Activated CD4-positive, alpha-beta memory T cell treated with anti-CD3 and anti-CD28 coated beads, Interleukin-2, amount 10 ng/mL, durations not matched to agents 7 days and 5 days (primary cell): ENCODE measurements around the gene TUBA1A. TPM values are rescaled to one million over a fixed set of nuclear protein-coding genes. Genes with fewer than 3 reads are reported as not detected.
"Not testable (repeated sequence)": the region's sequence is repeated elsewhere in the genome, so short reads cannot be mapped to it uniquely, and the experiment has no call there.

Source experiments
- CTCF ChIA-PET: fragments of 350-600 bp; sonication (Branson Sonifier 250); formaldehyde crosslinking; loops from one replicate; lab custom pipeline; 2021; ENCODE audit warnings: antibody characterized with exemption, inconsistent platforms; lab: Charles Lee
- POLR2A ChIA-PET: fragments of 350-600 bp; sonication (Branson Sonifier 250); formaldehyde crosslinking; loops from one replicate; lab custom pipeline; 2021; ENCODE audit warnings: antibody characterized with exemption; lab: Charles Lee
- DNase-seq: peaks from one replicate; pipeline ENCODE4 v3.0.0-alpha.2; 2020
- H3K27ac Mint-ChIP-seq: one replicate; pipeline ENCODE4 v1.8.0; 2021; ENCODE audit warnings: mild to moderate bottlenecking, mixed read lengths
- H3K27me3 Mint-ChIP-seq: one replicate; pipeline ENCODE4 v1.8.0; 2021; ENCODE audit warnings: mixed read lengths
- H3K36me3 Mint-ChIP-seq: one replicate; pipeline ENCODE4 v1.8.0; 2021; ENCODE audit warnings: low read depth, mixed read lengths
- H3K4me1 Mint-ChIP-seq: one replicate; pipeline ENCODE4 v1.8.0; 2021; ENCODE audit warnings: mixed read lengths
- H3K4me3 Mint-ChIP-seq: one replicate; pipeline ENCODE4 v1.8.0; 2021; ENCODE audit warnings: mild to moderate bottlenecking, mixed read lengths
- H3K9me3 Mint-ChIP-seq: one replicate; pipeline ENCODE4 v1.8.0; 2021; ENCODE audit warnings: mixed read lengths
- total RNA-seq, 2 experiments: library from RNA; stranded (reverse); gene quantifications; one replicate each; pipeline ENCODE4 v1.2.3, GENCODE V29; 2021

TUBA1A gene
- total RNA-seq, 2 experiments from 2014 or later = 106 to 109 TPM

DNA sequence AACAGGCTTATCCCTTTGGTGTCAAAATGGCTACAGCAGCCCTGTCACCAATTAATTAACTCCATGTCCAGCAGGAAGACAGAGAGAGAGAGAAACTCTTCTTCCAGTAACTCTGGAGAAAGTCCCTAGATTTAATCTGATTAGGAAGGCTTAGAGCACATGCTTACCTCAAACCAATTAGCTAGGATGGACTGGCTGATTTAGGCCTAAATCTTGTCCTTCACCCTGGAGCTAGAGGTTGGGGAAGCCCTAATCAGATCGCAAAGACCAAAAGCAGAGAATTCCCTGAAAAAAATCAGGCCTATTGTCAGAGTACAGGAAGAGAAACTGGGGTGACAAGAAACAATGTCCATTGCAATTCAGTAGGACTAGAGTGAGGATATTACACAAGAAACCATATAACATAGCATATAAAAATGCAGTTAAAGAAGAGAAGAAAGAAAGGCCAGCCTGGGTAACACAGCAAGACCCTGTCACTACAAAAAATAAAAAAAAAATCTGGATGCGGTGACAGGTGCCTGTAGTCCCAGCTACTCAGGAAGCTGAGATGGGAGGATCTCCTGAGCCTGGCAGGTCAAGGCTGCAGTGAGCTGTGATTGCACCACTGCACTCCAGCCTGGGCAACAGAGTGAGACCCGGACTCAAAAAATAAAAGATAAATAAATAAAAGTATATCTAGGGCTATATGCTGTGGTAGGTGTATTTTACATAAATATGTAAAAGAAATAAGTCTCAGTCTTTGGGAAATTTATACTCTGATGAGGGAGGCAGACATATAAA is 34.9 kb upstream of the TUBA1A start:
- Mint-ChIP-seq H3K27ac (no peak overlapping the region), H3K4me3 (no peak overlapping the region), H3K9me3 (no peaks in the 10 kb centered on the region), H3K27me3 (no peaks in the 10 kb centered on the region), H3K36me3 (no peaks in the 10 kb centered on the region), H3K4me1 (no peaks in the 10 kb centered on the region)
- no peak for DNase-seq
- CTCF ChIA-PET = interaction anchor here (0.6 to 1.2 kb wide), 3 partner anchors 10 to 83 kb away, joined by 3 to 5 read pairs (median 3); no protein-coding TSS in a partner anchor
- POLR2A ChIA-PET = interaction anchor here (0.7 to 1.3 kb wide), 3 partner anchors 35 to 443 kb away, joined by 3 to 4 read pairs (median 3); no protein-coding TSS in a partner anchor

DNA sequence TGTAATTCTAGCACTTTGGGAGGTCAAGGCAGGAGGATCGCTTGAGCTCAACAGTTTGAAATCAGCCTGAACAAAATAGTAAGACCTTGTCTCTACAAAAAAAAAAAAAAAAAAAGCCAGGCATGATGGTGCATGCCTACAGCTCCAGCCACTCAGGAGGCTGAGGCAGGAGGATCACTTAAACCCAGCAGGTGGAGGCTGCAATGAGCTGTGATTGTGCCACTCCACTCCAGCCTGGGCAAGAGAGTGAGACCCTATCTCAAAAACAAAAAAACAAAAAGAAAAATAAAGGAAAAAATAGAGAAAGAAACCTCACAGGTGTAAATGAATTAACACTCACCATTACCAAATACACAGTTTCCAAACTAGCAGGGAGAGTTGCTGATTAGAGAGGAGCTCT is 34.2 kb upstream of the TUBA1A start:
- no peaks in the 10 kb centered on the region for H3K4me1 Mint-ChIP-seq
- no peaks in the 10 kb centered on the region for H3K9me3 Mint-ChIP-seq
- no peaks in the 10 kb centered on the region for H3K27me3 Mint-ChIP-seq
- POLR2A ChIA-PET = interaction anchor here (1.0 to 1.3 kb wide), 2 partner anchors 35 to 43 kb away, joined by 3 read pairs; no protein-coding TSS in a partner anchor
- H3K27ac Mint-ChIP-seq = no peak overlapping the region
- H3K4me3 Mint-ChIP-seq = no peak overlapping the region
- no peaks in the 10 kb centered on the region for H3K36me3 Mint-ChIP-seq
- CTCF ChIA-PET = interaction anchor here (0.6 to 1.2 kb wide), 5 partner anchors 10 to 125 kb away, joined by 3 to 8 read pairs (median 3); no protein-coding TSS in a partner anchor
- DNase-seq = no peak

DNA sequence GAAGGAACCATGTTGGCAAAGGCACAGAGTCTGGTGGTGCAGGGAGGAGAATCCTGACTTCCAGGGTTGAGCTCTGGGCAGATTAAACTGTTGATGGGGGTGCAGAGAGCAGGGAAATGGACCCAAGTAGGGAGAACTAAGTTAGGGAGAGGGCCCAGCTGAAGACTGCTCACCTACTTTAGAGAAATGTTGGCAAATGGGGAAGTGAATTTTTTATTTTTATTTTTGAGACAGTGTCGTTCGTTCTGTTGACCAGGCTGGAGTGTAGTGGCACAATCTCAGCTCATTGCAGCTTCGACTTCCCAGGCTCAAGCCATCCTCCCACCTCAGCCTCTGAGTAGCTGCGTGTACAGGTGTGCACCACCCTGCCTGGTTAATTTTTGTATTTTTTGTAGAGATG is 32.1 kb upstream of the TUBA1A start:
- no peak for DNase-seq
- Mint-ChIP-seq H3K4me1 (no peaks in the 10 kb centered on the region), H3K27ac (no peak overlapping the region), H3K9me3 (no peaks in the 10 kb centered on the region), H3K27me3 (no peaks in the 10 kb centered on the region), H3K4me3 (no peak overlapping the region), H3K36me3 (no peaks in the 10 kb centered on the region)
- POLR2A ChIA-PET = interaction anchor here (1.0 to 1.2 kb wide), 2 partner anchors 43 to 90 kb away, joined by 3 read pairs; no protein-coding TSS in a partner anchor
- CTCF ChIA-PET = interaction anchor here (1.3 kb wide), 1 partner anchor 14 kb away, joined by 6 read pairs; no protein-coding TSS in a partner anchor

DNA sequence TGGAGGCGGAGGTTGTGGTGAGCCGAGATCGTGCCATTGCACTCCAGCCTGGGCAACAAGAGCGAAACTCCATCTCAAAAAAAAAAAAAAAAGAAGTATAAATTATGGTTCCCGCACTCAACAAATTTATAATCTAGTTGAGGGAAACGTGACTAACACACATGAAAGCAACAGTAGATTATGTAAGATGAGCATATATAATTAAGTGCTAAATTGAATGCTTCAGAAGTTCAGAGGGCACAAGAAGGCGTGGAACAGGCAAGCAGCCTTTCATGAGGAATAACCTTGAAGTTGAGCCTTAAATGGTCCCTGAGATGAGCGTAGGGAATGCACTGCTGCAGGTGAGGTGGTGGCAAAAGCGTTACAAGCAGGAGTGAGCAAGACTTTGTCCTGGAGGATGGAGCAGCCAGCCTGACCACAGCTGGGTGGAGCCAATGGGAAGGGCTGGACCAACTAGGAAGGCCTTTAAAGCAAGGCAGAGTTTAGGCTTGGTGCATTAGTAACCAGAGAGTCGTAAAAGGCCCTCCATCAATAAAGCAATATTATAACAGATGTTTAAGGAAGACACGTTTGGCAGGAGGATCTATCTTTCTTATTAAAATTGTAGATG is 30.6 kb upstream of the TUBA1A start:
- Mint-ChIP-seq H3K9me3 (no peaks in the 10 kb centered on the region), H3K36me3 (no peaks in the 10 kb centered on the region), H3K4me3 (no peak overlapping the region), H3K27me3 (no peaks in the 10 kb centered on the region), H3K27ac (no peak overlapping the region), H3K4me1 (no peaks in the 10 kb centered on the region)
- ChIA-PET CTCF (interaction anchor here (0.7 to 1.6 kb wide), 2 partner anchors 133 to 232 kb away, joined by 3 read pairs; no protein-coding TSS in a partner anchor), POLR2A (interaction anchor here (1.1 kb wide), 1 partner anchor 30 kb away, joined by 3 read pairs; no protein-coding TSS in a partner anchor)
- DNase-seq = no peak

DNA sequence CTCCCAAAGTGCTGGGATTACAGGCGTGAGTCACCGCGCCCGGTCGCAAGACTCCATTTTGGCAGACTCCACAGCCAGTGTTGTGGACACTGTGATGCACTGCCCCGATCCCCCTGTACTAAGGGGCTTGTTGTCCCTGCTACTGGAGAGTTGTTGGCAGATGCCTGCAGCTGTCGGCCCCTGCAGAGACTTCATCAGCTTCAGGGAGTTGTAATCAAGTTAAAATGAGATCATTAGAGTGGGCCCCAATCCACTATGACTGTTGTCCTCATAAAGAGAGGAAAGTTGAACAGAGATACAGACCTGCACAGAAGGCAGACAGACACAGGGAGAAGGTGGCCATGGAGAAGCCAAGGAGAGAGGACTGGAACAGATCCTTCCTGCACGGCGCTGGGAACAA is 23.7 kb upstream of the TUBA1A start:
- H3K4me1 Mint-ChIP-seq = no peaks in the 10 kb centered on the region
- no peaks in the 10 kb centered on the region for H3K27me3 Mint-ChIP-seq
- ChIA-PET POLR2A (no interaction called here), CTCF (interaction anchor here (1.5 kb wide), 1 partner anchor 23 kb away, joined by 6 read pairs; no protein-coding TSS in a partner anchor)
- DNase-seq = no peak
- H3K36me3 Mint-ChIP-seq = no peaks in the 10 kb centered on the region
- no peaks in the 10 kb centered on the region for H3K9me3 Mint-ChIP-seq
- H3K27ac Mint-ChIP-seq = no peak overlapping the region
- no peak overlapping the region for H3K4me3 Mint-ChIP-seq

DNA sequence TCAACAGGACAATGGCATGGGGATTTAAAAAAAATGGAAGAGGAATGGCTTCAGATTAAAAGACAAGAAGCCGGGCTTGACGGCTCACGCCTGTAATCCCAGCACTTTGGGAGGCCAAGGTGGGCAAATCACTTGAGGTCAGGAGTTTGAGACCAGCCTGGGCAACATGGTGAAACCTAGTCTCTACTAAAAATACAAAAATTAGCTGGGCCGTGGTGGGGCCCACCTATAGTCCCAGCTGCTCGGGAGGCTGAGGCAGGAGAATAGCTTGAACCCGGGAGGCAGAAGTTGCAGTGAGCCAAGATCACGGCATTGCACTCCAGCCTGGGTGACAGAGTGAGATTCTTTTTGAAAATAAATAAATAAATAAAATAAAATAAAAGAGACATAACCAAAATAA is 21.8 kb upstream of the TUBA1A start:
- CTCF ChIA-PET, H3K4me1 Mint-ChIP-seq, H3K36me3 Mint-ChIP-seq: not testable (repeated sequence)

DNA sequence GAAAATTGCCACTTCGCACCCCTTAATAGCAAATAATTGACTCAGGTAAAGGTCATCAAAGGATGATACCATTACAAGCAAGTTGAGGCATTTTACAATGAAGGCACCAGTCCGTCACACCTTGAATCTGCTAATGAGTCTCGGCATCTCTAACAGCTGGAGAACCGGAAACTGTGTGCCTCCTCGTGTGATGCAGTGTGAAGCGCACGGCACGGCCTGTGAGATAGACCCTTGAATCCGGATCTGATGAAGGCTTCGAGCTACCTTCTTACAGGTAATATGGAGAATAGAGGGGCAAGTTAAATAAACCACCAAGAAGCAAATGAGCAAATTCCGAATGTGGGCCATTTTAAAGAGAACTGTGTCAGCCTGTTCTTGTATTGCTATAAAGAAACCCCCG is 19.8 kb upstream of the TUBA1A start:
- ChIA-PET CTCF (no interaction called here), POLR2A (interaction anchor here (1.0 kb wide), 1 partner anchor 77 kb away, joined by 3 read pairs; no protein-coding TSS in a partner anchor)
- Mint-ChIP-seq H3K9me3 (no peaks in the 10 kb centered on the region), H3K27ac (no peak overlapping the region), H3K4me3 (no peak overlapping the region), H3K36me3 (no peaks in the 10 kb centered on the region), H3K27me3 (no peaks in the 10 kb centered on the region), H3K4me1 (no peaks in the 10 kb centered on the region)
- no peak for DNase-seq

More for the DNA sequence above, 21.8 kb upstream of the TUBA1A start:
- H3K27ac Mint-ChIP-seq, POLR2A ChIA-PET, DNase-seq, H3K9me3 Mint-ChIP-seq, H3K4me3 Mint-ChIP-seq, H3K27me3 Mint-ChIP-seq: not testable (repeated sequence)

DNA sequence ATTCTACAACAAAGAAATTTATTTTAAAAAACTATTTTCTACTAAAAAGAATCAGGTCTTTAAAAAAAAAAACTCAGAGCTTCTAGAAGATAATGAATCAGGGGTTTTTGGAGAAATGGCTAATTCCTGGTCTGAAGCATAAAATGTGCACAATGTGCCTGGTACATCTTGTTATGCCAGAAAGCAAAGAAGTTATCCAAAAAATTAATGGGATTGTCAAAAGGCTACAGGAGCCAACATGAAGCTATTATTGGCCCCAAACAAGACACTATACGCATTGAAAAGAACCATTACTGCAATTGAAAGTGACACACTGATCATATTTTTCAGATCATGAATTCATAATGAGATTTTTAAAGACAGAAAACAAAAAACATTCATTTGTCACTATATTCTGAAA is 19.3 kb upstream of the TUBA1A start:
- ChIA-PET CTCF (no interaction called here), POLR2A (interaction anchor here (1.0 to 1.1 kb wide), 2 partner anchors 76 to 78 kb away, joined by 3 read pairs; no protein-coding TSS in a partner anchor)
- Mint-ChIP-seq H3K4me1 (no peaks in the 10 kb centered on the region), H3K27me3 (peaks cover 2% of the 10 kb centered on the region), H3K36me3 (no peaks in the 10 kb centered on the region), H3K9me3 (no peaks in the 10 kb centered on the region), H3K4me3 (no peak overlapping the region), H3K27ac (no peak overlapping the region)
- DNase-seq = no peak

DNA sequence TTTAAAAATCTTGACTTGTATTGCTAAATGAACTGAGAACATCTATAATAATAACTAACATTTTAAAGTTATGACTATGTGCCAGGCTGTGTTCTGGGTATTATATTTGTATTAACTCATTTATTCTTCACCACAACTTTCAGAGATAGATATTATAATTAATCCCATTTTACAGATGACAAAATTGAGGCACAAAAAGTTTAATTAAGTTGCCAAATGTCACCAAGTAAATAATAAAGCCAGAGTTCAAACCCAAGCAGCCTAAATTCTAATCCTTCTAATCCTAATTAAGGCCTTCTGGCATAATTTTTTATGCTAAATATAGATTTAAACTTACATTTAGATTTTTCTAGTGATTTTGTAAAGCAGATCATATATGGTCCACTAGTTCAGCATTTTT is 17.5 kb upstream of the TUBA1A start:
- POLR2A ChIA-PET = no interaction called here

DNA sequence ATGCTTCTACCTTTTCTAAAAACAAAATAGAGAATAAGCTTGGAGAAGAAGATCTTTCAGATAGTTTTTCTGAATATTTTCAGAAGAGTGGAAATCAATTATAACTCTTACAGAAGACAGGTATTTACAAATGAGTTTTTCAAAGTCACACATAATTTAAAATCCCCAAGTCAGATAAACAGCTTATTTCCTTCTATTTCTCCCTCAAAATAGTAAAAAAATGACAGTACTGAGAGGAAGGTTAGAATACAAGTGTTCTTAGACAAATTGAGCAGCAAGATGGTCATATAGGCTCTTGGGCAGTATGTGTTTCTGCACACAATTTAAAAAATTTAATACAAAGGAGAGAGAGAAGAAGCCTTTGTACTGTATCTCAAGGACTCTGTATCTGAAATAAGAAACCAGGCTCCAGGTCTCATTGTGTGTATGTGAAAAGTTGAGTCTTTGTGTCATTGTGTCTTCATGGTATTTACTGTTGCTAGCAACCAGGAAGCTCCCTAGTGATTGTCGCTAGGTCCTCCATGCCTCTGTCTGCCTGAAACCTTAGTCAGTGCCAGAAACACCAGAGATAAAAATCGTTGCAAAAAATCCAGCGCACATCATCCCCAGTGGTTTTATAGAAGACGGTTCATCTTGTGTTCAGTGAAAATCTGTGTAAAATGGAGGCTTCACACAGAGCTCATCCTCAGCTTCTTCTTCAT is 12.9 kb upstream of the TUBA1A start:
- no peak for DNase-seq

More for the DNA sequence above, 17.5 kb upstream of the TUBA1A start:
- no peaks in the 10 kb centered on the region for H3K9me3 Mint-ChIP-seq
- H3K4me1 Mint-ChIP-seq = peaks cover 7% of the 10 kb centered on the region
- H3K27me3 Mint-ChIP-seq = peaks cover 7% of the 10 kb centered on the region
- H3K27ac Mint-ChIP-seq = no peak overlapping the region
- CTCF ChIA-PET = no interaction called here
- no peak overlapping the region for H3K4me3 Mint-ChIP-seq
- no peak for DNase-seq
- no peaks in the 10 kb centered on the region for H3K36me3 Mint-ChIP-seq

DNA sequence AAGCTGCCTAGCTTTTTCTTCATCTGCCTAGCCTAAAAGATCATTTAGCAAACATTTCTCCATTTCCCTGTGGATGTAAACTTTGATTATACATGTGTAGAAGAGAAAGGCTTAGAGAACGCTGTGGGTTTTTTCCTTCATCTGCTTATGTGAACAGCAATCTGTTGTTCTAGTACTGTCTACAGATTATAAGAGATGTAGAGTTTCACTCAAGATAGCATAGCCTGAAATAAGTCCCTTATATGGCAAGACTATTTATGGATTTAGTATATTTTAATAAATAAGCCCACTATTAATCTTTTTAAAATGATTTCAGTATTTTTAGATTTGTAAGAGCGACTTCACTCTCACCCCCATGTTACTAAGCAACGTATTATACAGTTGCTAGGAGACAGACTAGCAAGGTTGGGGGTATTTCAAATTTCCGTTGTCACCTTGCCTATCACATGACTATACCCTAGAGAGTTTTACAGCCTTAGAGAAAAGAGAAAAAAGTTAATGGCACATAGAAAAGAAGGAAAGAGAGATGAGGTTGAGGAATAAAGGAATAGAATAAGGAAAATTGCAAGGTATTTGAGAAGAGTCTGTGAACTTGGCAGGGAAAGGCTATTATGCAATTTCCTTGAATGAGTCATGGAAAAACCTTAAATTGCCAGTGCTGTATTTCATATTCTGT is 12.2 kb upstream of the TUBA1A start:
- DNase-seq = no peak
- CTCF ChIA-PET = no interaction called here
- no peak overlapping the region for H3K27ac Mint-ChIP-seq
- H3K27me3 Mint-ChIP-seq = peaks cover 13% of the 10 kb centered on the region
- no peaks in the 10 kb centered on the region for H3K36me3 Mint-ChIP-seq
- H3K4me3 Mint-ChIP-seq = no peak overlapping the region
- POLR2A ChIA-PET = interaction anchor here (1.1 to 4.6 kb wide), 2 partner anchors 13 to 32 kb away, joined by 3 to 37 read pairs; partner anchors contain the start of gene TUBA1A
- H3K9me3 Mint-ChIP-seq = no peaks in the 10 kb centered on the region
- H3K4me1 Mint-ChIP-seq = peaks cover 12% of the 10 kb centered on the region

More for the DNA sequence above, 12.9 kb upstream of the TUBA1A start:
- Mint-ChIP-seq H3K27me3 (peaks cover 13% of the 10 kb centered on the region), H3K36me3 (no peaks in the 10 kb centered on the region), H3K4me3 (no peak overlapping the region), H3K9me3 (no peaks in the 10 kb centered on the region), H3K4me1 (peaks cover 12% of the 10 kb centered on the region), H3K27ac (no peak overlapping the region)
- CTCF ChIA-PET = interaction anchor here (0.6 kb wide), 1 partner anchor 62 kb away, joined by 3 read pairs; no protein-coding TSS in a partner anchor
- POLR2A ChIA-PET = interaction anchor here (0.9 to 4.6 kb wide), 5 partner anchors 13 to 73 kb away, joined by 3 to 37 read pairs (median 6); partner anchors contain the start of genes TUBA1A and TUBA1B
